HEK293T (cell line): ENCODE data around the gene CXXC5.

ENCODE experiments used
- CTCF ChIA-PET: fragments of 350-600 bp; formaldehyde crosslinking; extraction: SDS; loops from one replicate; lab custom pipeline; 2021; ENCODE audit warnings: antibody characterized with exemption, inconsistent platforms; lab: Yijun Ruan, JAX
- POLR2A ChIA-PET: fragments of 350-600 bp; formaldehyde crosslinking; extraction: SDS; loops from one replicate; lab custom pipeline; 2020; ENCODE audit warnings: antibody characterized with exemption, inconsistent platforms; lab: Yijun Ruan, JAX
- DNase-seq: peaks from one replicate; pipeline ENCODE4 v3.0.0; 2012; ENCODE audit warnings: mixed read lengths; ENCODE audit errors: extremely low spot score
- ARNT ChIP-seq: fragments of 450-650 bp; IDR thresholded peaks from 2 replicates; pipeline ENCODE4 v1.6.1; 2017; ENCODE audit warnings: mild to moderate bottlenecking
- BHLHE40 ChIP-seq: fragments of 450-650 bp; IDR thresholded peaks from 2 replicates; pipeline ENCODE4 v1.6.1; 2016; ENCODE audit warnings: mild to moderate bottlenecking, moderate library complexity, borderline replicate concordance
- ELF4 ChIP-seq: fragments of 450-650 bp; IDR thresholded peaks from 2 replicates; pipeline ENCODE4 v1.6.1; 2017; ENCODE audit warnings: antibody characterized with exemption
- FOXM1 ChIP-seq: fragments of 450-650 bp; IDR thresholded peaks from 2 replicates; pipeline ENCODE4 v1.6.1; 2017; ENCODE audit warnings: mild to moderate bottlenecking, borderline replicate concordance
- HDGF ChIP-seq: fragments of 450-650 bp; IDR thresholded peaks from 2 replicates; pipeline ENCODE4 v1.6.1; 2017; ENCODE audit warnings: antibody characterized with exemption, borderline replicate concordance
- SP1 ChIP-seq: fragments of 450-650 bp; IDR thresholded peaks from 2 replicates; pipeline ENCODE4 v1.6.1; 2017
- TARDBP ChIP-seq: fragments of 450-650 bp; IDR thresholded peaks from 2 replicates; pipeline ENCODE4 v1.6.1; 2016

The CXXC5 gene

DNA sequence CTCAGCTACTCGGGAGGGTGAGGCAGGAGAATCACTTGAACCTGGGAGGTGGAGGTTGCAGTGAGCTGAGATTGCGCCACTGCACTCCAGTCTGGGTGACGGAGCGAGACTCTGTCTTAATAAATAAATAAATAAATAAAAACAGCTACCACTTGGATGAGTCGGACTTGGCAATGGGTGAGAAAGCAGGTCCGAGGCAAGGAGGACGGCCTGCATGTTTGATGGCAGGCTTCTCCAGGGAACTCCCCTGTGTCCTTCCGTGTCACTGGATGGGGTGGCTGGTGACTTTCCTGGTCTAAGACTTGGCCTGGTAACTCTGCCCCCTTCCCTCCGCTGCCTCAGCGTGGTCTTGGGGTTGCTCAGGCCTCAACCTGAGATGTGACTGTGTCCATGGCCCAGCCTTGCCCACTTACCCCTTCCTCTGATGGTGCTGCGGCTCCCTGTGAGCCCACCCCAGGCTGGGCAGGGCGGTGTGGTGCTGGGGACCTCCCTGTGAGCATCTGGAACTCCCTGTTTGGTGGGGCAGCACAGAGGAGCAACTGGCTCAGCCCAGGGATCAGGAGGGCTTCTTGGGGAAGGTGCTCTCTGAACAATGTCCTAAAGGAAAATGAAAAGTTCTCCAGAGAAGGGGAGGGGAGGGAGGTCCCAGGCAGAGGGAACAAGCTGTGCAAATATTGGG, 85.0 kb downstream of the CXXC5 start:
- TF ChIP-seq ELF4 (no peak), FOXM1 (no peak), ARNT (no peak), TARDBP (no peak), HDGF (no peak), SP1 (no peak), BHLHE40 (no peak)
- CTCF ChIA-PET = interaction anchor here (0.6 kb wide), 1 partner anchor 15 kb away, joined by 3 read pairs; no protein-coding TSS in a partner anchor
- DNase-seq = no peak
- POLR2A ChIA-PET = no interaction called here
